ENCODE measurements around the gene PRLH. TPM values are rescaled to one million over a fixed set of nuclear protein-coding genes. Genes with fewer than 3 reads are reported as not detected.

The PRLH gene
- total RNA-seq, 1 donor from 2014 or later, result not detected

DNA sequence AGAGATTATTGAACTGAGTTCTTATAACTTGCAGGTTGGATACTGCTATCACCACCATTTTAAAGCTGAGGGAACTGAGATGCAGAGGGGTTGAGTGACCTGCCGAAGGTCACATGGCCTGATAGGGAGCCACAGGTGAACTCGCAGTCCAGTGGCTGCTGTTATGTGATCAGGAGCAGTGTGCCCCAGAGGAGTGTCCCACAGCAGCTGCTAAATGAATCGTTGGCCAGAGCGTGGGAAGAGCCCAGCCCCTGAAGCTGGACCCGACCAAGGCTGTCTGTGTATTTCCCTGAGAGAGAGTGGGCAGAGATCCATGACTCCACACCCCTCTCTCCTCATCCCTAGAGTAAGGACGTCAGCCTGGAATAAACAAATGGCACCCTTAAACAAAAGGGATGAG, 26.7 kb upstream of the PRLH start:
- DNase-seq, result no peak

DNA sequence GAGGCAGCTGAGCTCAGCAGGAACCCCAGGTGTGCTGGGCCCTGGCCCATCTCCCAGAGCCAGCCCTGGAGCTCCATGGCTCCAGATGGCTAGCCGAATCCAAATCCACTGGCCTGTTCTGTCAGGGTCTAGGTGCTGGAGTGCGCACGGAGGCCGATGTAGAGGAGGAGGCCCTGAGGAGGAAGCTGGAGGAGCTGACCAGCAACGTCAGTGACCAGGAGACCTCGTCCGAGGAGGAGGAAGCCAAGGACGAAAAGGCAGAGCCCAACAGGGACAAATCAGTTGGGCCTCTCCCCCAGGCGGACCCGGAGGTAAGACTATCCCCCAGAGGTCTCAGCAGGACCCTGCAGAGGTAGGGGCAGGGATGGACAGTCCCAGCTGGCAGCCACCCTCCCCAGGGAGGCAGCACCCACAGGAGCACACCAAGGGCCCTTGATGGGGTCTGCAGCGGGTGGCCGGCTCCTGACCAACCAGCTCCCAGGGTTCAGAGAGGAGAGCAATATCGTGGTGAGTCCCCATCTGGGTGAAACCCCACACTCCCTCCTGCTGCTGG, 26.1 kb upstream of the PRLH start:
- DNase-seq, result no peak

DNA sequence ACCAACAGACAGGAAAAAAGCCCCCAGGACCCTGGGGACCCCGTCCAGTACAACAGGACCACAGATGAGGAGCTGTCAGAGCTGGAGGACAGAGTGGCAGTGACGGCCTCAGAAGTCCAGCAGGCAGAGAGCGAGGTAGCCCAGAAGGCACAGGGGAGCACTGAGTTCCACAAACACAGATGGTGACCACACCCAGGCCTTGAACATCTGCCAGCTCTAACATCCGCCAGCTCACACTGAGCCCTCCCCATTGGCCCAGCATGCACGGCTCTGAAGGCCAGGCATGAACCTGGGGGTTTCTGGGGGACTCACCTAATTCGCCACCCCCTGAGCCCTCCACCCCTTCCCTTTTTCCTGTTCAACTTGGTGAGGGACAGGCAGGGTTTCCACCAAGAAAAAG, 25.6 kb upstream of the PRLH start:
- DNase-seq, result peak; percentile 87

DNA sequence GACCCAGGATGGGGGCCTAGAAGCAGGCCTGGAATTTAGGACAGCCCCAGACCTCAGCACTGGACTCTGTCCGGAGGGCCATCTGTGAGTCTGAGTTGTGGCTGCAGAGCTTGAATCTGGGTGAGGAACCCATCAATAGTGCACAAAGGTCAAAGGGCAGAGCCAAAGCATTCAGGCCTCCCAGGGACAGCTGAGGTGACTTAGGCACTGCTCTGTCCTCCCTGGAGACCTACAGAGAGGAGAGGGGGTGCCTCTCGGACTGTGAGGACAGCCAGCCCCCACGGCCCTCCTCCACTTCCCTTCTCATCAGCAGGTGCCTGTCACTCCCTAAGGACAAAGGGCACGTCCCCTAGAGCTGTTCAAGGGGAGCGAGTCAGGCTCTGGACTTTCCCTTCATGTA, 25.1 kb upstream of the PRLH start:
- DNase-seq, result no peak

DNA sequence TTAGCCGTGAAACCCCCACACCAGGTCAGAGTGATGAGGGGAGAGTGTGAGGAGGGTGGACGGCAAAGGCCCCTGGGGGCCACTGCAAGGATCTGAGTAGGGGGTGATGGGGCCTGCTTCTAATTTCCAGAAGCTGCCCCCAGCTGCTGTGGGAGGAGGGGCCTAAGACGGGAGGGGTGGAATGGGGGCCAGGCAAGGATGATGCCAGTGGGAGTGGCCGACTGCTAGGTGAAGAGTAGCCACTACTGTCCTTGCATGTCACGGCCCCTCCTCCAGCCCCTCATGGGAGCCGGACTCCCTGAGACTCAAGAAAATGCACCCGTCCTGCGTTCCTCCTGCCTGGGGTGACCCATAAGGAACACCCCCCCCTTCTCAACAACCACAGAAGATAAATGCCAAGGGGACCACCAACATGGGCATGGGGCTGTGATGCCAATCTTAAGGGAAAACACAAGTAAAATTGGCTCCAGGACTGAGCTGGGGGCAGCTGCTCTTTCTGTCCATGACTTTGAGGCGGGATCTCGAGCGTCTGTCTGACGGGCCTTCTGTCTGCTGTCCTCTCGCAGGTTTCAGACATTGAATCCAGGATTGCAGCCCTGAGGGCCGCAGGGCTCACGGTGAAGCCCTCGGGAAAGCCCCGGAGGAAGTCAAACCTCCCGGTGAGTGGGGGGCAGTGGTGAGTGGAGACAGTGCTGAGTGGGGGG, 24.2 kb upstream of the PRLH start:
- no peak for DNase-seq

DNA sequence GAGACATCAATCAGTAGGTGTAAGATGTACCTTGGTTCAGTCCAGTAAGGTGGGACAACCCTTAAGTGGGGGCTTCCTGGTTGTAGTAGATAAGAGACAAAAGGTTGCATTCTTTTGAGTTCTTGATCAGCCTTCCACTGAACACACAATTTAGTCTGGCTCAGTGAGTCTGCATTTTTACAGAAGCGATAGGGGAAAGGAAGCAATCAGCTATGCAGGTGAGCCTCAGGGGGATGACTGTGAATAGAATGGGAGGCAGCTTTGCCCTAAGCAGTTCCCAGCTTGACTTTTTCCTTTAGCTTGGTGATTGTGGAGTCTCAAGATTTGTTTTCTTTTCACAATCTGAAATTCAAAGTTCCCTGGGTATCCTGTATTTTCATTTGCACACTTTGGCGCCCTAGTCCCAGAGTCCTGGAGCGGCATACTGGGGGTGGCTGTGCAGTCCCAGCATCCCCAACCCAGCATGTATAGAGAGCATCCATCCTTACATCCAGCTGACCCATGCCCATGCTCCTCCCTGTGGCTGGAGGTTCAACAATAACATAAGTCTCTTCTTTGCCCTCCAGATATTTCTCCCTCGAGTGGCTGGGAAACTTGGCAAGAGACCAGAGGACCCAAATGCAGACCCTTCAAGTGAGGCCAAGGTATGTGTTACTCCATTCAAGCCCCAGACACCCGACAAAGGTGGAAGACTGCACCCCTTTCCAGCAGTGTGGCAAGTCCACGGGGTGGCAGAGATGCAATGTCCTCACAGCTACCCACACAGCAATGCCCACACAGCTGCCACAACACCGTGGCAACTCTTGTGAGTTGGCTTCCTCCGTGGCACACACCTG, 20.1 kb upstream of the PRLH start:
- DNase-seq, result no peak

DNA sequence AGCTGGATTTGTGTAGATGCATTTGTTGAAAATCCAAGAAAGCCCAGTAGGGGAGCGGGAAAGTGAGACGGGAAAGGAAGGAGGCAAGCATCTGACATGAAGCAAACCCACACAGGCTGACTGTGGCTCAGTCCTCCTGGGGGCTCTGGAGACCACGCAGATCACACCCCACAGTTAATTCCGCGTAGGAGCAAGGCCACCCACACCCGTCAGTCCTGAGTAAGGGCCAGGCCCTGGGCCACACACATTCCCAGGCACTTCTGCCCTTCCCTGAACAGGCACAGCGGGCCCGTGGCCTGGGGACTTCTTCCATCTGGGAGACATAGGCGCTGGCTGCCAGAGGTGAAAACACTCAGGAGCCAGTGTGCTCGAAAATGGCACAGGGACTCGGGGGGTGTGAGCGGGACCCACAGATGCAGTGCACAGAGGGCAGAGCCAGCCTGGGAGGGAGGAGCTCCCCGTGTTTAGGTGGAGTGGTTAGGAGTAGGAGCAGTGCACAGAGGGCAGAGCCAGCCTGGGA, 19.4 kb upstream of the PRLH start:
- DNase-seq, result no peak

DNA sequence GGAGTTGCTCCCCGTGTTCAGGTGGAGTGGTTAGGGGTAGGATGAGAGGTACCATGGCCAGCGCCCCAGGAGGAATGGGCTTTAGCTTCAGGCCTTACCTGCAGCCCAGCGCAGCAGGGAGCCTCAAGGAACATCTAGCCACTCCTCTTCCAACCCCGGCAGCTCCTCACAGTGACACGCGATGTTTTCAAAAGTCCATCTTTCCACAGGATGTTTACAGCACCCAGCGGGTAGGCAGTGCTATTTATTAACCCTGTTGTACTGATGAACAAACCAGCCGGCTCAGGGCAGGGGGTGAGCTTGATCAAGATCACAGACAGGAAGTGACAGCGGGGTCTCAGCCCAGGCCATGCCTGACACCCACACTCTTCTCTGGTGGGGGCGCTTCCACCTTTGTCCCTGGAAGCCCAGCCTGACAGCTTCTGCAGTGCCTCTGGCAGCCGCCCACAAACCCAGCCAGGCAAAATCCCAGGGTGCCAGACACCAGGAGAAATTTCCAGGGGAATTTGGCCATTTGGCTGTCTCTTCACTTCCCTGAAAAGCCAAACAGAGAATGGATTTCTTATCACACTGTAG, 18.4 kb upstream of the PRLH start:
- DNase-seq, result no peak

DNA sequence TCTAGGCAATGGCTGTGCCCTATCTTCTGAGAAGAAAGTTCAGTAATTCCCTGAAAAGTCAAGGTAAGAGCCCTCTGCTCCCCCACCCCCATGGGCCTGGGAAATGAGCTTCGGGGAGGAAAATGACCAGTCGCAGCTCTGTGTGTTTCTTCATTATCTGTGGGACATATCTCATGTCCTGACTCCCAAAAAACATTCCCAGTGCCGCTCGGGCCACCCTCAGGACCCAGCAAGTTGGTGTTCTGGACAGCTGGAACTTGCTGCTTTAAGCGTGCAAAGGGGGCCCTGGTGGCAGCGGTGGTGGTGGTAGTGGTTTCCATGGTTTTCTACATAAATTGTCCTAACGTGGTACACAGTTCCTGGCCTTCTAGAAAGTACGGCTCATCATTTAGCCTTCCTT, 17.2 kb upstream of the PRLH start:
- DNase-seq, result no peak

DNA sequence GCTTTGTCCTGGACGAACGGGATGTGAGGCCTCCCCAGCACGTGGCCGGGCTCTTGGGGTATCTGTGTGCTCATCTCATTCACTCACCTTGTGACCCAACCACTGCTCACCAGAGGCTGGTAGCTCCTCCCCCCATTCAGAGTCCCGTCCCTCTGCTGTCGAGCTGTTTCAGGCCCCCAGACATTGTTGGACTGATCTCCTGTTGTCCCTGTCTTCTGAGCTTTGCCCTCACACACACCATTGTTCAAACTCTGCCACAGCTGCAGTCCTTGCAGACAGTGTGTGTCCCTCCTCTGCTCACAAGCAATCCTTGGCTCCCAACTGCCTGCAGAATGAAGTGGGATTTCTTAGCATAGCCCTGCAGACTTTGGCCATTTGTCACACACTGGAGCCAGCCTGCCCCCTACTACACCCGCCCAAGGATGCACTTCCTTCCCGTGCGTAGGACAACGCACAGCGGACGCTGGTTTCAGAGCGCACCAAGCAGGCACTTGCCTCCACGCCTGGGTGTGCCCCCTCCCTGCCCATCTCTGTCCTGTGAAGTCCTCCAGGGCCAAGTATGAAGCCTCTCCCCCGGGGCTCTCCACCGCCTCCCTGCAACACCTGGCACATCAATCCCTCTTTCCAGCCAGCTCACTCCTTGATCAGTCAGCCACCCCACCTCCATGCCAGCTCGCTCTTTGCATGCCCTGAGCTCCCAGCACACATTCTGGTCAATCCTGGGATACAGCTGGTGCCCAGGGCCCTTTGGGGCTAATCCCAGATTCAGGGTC, 16.5 kb upstream of the PRLH start:
- DNase-seq, result no peak

DNA sequence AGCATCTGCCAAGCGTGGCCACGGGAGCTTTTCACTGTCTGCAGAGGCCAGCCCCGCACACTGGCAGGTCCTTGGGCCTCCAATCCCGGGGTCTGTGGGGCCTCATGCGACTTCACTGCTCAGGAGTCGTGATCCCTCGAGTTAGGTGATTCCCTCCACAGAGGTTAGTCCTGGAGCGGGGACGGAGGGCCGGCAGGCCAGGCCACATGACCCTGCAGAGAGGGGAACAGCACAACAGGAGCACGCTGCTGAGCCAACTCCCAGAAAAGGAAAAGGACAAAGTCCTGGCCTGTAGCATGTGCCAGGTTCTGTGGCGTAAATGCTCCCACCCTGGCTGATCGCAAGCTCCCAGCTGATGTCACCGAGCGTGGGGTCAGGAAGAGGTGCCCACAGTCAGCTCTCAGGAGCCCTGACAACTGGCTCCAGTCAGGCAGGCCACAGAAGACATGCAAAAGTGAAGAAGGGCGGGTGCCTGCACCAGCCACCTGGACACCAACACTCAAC, 15.3 kb upstream of the PRLH start:
- no peak for DNase-seq

DNA sequence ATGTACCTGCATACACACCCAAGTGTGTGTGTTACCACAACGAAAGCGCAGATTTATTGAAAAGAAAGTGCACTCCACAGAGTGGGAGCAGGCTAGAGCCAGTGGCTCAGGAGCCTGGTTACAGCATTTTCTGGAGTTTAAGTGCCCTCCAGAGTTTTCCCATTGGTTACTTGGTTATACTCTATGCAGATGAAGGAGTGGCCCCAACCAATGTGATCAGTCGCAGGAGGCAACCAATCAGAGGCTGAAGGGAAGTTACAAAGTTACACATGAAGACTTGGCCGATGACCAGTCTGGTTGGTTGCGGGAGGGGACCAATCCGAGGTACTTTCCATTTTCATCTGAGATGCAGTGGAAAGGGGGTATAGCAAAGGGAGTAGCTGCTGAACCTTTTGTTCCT, 13.5 kb upstream of the PRLH start:
- no peak for DNase-seq

DNA sequence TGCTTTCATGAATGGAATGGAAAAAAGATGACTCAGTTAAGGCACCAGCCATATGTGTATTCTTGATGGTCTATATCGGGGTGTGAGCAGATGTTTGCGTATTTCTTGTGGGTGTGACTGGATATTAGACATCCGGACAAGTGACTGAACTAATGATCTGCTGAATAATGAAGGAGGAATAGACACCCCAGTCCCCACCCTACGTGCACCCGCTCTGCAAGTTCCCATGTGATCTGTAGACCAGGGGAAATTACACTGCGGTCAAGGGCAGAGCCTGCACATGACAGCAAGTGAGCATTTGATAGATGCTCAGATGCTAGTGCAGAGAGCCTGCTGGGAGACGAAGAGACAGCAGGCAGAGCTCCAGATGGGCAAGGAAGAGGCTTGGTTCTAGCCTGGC, 12.4 kb upstream of the PRLH start:
- DNase-seq, result no peak

DNA sequence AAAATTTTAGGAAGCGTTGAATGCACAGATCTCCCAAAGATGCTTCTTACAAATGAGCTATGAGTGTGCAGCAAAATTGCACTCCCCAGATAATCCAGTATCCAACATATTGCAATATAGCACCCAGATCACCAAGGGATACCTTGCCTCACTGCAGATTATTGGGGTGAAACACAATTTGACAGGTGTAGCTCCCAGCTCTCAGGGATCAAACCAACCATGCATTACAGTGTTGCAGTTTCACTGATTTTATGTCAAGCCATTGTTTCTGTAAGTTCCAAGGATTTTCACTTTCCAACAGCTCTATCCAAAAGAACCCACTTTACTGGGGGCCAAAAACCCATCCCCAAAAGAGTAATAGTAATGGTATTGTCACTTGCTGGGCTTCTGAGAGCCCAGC, 10.8 kb upstream of the PRLH start:
- DNase-seq, result no peak

DNA sequence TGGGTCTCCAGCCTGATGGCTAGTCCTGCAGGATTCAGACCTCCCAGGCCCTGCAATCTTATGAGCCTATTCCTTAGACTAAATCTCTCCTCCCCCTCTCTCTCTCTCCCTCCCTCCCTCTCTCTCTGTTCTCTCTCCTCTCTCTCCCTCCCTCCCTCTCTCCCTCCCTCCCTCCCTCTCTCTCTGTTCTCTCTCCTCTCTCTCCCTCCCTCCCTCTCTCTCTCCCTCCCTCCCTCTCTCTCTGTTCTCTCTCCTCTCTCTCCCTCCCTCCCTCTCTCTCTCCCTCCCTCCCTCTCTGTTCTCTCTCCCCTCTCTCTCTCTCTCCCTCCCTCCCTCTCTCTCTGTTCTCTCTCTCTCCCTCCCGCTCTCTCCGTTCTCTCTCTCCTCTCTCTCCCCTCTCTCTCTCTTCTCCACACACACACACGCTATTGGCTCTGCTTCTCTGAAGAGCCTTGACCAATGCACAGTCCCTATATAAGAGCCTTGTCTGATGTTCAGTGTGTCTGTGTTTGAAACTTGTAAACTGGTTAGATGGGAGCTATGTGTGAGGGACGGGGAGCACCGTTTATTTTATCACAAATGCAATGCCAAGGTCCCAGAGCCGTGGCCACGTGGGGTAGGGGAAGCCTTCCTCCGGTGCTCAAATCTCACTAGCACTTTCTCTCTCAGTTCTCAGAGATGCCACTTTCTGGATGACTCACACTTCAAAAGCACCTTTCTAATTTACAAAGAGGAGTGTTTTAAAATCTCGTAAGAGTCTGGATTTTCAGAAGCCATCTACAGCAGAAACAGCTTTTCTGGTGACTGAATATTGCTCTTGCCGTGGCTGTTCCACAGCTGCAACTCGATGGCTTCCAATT, 9.4 kb upstream of the PRLH start:
- no peak for DNase-seq

DNA sequence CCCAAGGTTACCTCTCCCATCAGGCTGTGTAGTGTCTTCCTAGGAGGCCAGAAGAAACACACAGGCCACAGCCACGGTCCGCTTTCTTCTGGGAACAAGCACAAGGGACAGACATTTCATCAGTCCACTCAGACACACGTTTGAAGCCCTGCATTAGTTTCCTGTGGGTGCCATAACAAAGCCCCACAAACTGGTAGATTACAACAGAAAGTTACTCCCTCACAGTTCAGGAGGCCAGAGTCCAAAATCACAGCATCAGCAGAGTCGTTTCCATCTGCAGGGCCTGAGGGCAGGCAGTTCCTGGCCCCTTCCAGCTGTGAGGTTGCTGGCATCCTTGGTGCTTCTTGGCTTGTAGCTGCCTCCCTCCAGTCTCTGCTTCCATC, 8.8 kb upstream of the PRLH start:
- no peak for DNase-seq

DNA sequence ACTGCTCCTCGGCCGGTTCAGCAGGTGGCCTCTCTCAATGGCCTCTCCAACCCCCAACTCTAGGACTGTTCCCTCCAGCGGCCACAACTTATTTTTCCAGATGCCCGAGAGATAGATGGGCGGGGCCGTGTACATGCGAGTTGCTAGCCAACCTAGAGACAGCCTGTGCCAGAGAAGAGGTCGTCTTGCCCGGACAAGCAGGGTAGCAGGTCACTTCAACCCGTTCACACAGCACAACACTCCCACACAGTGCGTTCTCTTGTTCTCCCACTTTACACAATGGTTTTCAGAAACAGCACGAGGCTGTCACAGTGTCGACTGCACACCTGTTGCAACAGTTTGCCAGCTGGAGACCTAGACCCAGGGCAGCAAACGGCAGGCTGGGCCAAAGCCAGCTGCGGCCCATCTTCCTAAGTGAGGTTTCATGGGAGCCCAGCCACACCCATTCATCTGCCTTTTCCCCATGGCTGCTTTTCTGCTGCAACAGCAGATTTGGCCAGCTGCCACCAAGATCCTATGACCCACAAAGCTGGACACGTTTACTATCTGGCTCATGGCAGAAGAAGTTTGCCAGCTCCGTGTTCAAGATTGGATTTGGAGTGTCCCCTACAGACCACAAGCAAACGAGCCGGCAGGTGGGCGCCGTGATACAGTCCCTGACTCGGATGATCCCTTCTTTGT, 7.3 kb upstream of the PRLH start:
- peak; percentile 95 for DNase-seq

DNA sequence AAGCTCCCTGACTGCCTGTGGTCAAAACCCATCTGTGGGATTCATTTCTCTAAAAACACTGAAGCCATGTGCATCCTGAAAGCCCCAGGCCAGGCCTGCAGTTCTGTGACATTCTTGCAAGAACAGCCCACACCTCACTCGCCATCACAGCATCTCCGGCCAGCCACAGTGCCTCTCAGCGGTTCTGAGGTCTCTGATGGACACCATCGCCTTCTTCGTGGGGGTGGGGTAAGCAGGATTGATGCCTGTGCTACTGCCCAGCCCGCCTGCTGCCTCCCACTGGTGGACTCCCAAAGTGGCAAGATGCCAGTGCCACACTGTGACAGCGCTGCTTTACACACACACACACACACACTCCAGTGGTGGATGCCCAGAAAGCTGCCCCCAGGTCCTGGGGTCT, 5.2 kb upstream of the PRLH start:
- no peak for DNase-seq

DNA sequence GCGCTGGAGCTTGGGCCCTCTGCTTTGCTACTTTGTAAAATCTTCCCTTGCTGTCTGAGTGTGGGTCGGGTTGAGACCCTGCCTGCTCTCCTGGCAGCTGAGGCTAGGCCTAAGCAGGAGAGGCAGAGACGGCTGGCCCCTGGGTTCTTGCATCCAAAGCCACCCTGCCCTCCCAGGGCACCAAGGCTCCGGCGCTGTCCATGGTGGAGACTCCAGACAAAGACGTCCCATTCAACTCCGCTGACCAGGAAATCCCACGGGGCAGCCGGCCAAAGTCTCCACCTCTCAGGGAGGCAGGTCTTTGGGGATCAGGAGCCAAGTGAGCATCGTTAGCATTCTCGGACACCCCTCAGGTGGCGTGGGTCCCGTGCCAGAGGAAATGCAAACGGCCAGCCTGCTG, 2.6 kb upstream of the PRLH start:
- peak; percentile 61 for DNase-seq

DNA sequence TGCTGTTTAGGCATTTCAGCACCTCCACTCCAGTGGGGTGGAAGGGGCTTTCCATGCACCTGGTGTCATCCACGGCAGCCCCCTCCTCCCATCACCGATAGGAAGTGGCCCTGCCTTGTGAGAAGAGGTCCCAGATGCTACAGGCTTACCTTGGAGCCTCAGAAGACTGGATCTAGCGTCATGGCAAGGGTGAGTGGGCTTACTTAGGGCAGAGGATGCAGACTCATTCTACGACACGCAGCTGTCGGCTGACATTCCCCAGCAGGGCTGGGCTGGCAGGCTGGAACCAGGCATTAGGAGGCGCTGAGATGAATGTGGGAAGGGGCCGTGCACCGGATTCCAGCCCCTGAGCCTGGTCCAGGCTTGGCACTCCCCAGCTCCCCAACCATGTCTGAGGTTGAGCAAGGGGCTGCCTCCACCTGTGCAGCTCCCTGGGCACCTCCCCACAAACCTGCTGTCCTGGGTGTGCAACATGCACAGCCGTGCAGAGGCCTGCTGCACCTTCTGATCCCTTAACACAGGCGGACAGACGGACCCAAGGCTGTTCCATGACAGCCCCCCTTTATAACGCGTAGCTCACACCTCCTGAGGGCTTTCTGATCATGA, 1.7 kb upstream of the PRLH start:
- DNase-seq, result peak; percentile 61

Data from tongue (tissue), 2 donors.